Raji (cell line): ENCODE results near the gene TAF4.

ENCODE experiments used
- POLR2A ChIP-seq: IDR thresholded peaks from 2 replicates; pipeline ENCODE4 v1.6.1; 2011; ENCODE audit warnings: low read depth, low read length, control low read depth; ENCODE audit not compliant: insufficient read depth

TAF4 gene

DNA sequence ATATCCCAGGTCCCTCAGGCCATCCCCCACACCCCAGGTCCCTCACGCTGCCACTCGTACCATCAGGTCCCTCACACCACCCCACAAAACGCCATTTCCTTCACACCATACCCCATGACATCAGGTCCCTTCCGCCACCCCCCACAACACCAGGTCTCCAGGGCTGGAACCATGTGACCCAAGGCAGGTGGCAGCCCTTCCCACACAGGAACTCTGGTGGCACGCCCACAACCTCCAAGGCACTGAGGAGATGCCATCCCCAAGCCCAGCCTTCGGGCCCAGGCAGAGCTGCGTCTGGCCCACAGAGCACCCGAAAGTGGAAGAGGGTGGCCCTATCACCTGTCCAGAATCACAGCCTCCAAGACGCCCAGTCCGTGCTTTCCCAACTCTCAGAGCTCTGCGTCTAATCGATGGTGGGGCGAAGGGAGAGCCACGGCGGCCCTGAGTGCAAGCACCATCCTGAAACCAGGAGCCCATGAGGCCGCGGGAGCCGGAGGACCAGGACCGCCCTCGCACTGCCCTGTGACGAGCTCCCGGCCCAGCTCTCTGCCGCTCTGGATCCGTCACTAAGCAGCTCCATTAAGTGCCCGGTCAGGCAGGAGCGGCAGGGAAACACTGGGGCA is 12.7 kb downstream of the TAF4 start:
- TF ChIP-seq POLR2A: no peak

- TF ChIP-seq POLR2A: no peak
These were observed 13.3 kb downstream of the TAF4 start for GRCh38 chr20:62052336-62052841.

- no peak for TF ChIP-seq POLR2A
These were observed 14.0 kb downstream of the TAF4 start for GRCh38 chr20:62051546-62052255.

GRCh38 chr20:62051144-62051543 is 14.5 kb downstream of the TAF4 start:
- TF ChIP-seq POLR2A: no peak

DNA sequence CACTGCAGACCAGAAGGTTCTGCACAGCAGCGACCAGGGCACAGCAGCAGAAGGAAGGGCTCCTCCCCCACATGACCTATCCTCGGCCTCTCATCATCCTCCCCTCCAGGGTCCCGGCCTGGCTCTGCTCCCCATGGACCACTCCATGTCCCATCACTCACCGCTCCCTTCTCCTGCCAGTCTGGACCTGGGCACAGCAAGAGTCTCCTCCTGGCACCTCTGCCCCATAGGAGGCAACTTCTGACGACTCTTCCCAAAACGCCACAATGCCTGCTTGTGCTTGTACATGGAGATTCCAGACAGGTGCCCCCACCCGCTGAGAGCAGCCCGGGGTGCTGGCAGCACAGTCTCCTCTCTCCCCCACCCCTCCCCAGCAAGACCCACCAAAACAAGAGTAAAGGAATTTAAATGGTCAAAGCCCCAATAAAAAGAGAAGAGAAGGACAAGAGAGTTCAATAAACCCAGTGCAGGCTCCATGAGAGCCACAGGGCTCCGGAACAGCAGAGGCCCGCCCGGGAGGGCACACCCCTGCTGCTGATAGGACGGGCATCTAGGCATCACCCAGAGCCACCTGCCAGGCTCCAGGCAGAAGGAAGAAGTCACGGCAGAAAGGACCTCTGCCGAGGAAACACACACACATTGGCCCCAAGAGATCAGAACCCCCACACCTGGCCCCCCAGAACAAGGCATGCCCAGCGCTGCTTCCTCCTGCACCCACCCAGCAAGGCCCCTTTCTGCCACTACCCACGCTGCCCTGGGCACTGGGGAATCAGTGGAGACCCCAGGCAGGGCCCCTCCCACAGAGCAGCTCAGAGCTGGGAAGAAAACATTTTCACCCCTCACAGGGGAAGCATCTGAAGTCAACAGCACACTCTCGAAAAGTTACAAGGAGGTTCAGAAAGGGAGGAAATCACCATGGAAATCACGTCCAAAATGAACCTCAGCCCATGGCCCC is 15.2 kb downstream of the TAF4 start:
- no peak for TF ChIP-seq POLR2A

GRCh38 chr20:62049342-62050165 is 16.1 kb downstream of the TAF4 start:
- no peak for TF ChIP-seq POLR2A

DNA sequence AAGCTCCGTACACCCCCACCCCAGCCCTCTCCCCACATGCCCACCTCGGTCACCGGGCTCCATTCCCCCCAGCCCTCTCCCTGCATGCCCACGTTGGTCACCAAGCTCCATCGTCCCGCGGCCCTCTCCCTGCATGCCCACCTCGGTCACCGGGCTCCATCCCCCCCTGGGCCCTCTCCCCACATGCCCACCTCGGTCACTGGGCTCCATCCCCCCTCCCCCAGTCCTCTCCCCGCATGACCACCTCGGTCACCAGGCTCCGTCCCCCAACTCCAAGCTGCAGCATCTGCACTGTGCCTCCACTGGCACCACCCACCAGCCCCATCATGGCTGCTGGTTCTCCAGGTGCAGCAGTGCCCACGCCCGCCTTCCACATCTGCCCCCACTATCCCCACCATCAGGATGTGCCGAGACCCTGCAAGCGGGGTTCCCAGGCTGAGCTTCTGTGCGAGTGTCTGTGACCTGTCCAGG is 16.8 kb downstream of the TAF4 start:
- TF ChIP-seq POLR2A: no peak

DNA sequence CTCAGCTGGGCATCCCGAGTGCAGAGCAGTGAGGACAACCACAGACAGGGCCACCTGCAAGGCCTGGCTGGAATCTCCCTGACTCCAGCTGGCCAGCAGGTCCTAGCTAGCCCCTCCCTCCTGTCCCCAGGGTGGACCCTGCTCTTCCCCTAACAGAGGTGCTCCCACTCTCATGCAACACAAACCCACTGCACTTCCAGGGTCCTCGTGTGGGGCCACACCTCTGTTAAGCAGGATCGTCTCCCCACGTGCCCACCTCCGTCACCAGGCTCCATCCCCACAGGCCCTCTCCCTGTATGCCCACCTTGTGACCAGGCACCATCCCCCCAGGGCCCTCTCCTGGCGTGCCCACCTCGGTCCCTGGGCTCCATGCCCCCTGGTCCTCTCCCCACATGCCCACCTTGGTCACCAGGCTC is 17.3 kb downstream of the TAF4 start:
- no peak for TF ChIP-seq POLR2A

- TF ChIP-seq POLR2A: no peak
These were observed 17.9 kb downstream of the TAF4 start for GRCh38 chr20:62047666-62048345.

- no peak for TF ChIP-seq POLR2A
These were observed 19.2 kb downstream of the TAF4 start for GRCh38 chr20:62046431-62046830.

DNA sequence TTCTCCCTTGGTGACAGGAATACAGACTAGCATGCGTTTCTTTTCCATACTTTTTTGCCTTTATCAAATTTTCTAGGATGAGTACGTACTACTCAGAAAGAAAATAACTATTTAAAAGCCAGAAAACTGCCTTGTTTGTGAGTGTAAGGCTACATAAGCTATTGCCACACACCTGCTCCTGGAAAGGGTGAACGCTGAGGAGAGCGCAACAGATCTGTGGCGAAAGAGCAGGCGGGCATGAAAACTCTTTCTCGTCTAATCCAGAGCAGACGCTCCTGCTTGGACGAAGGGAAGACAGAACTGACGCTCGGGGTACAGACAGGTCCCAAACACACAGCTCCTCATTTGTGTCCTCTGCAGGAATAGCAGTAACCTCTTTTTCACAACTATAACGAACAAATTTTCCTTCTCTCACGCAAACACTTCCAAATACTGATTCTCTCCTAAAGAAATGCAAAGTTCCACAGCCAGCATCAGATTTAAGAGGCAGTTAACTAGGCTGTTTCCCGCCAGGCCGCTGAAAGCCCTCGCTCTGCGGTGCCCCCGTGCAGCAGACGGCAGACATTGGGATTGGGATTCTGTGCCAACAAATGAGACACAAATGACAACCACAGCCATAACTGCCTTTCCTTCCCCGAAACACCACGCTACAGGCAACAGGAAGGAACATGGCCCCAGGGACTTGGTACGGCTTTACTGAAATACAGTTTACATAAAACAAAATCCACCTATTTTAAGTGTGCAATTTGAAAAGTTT is 20.0 kb downstream of the TAF4 start:
- no peak for TF ChIP-seq POLR2A

- TF ChIP-seq POLR2A: no peak
These were observed 20.6 kb downstream of the TAF4 start for GRCh38 chr20:62045118-62045517.

DNA sequence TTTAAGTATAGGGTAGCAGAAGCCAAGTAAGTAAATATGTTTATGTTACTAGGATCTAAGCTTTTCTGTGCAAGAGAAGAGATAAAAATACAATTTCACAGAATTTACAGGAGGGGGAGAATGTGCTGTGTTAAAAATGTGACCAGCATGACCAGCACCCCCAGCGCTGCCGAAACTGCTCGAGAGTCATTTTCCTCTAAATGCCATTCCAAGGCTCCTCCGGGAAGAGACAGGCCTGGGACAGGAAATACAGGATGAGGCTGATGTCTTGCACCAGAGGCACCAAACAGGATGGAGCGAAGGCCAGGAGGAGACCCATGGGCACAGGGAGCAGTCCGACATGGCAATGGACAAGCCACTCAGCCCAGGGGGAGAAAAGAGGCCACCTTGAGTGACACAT is 21.1 kb downstream of the TAF4 start:
- no peak for TF ChIP-seq POLR2A

GRCh38 chr20:62043131-62043914 is 22.4 kb downstream of the TAF4 start:
- no peak for TF ChIP-seq POLR2A
